Stimulated activated CD4-positive, alpha-beta T cell treated with anti-CD3 and anti-CD28 coated beads, Interleukin-15, amount 100 ng/mL, for 48 hours (primary cell): ENCODE results near the gene CPT1B.
A peak's percentile ranks its signal among the peaks of the same experiment; 100 is the strongest.
"Not testable (repeated sequence)": the region's sequence is repeated elsewhere in the genome, so short reads cannot be mapped to it uniquely, and the experiment has no call there.

ENCODE experiments used
- DNase-seq, 2 donors: peaks; one replicate each; pipeline ENCODE4 v3.0.0-alpha.2; 2020; ENCODE audit warnings: low read depth in 2 of 2

Gene CPT1B

GRCh38 chr22:50609599-50609998 lies 31.4 kb upstream of the CPT1B start:
- no peak for DNase-seq

GRCh38 chr22:50608996-50609395 lies 30.8 kb upstream of the CPT1B start:
- DNase-seq = no peak

- not testable (repeated sequence) for DNase-seq
Measured at GRCh38 chr22:50608058-50608840, 30.0 kb upstream of the CPT1B start.

- DNase-seq = no peak
Measured at GRCh38 chr22:50607659-50608020, 29.4 kb upstream of the CPT1B start.

- DNase-seq = no peak
Measured at GRCh38 chr22:50606946-50607658, 28.9 kb upstream of the CPT1B start.

- no peak for DNase-seq
Measured at GRCh38 chr22:50606165-50606945, 28.1 kb upstream of the CPT1B start.

GRCh38 chr22:50605613-50606074 lies 27.4 kb upstream of the CPT1B start:
- no peak for DNase-seq

GRCh38 chr22:50605002-50605612 lies 26.9 kb upstream of the CPT1B start:
- DNase-seq = no peak

- no peak for DNase-seq
Measured at GRCh38 chr22:50604256-50605001, 26.2 kb upstream of the CPT1B start.

GRCh38 chr22:50603511-50604255 lies 25.5 kb upstream of the CPT1B start:
- DNase-seq = no peak

GRCh38 chr22:50602338-50602700 lies 24.1 kb upstream of the CPT1B start:
- no peak for DNase-seq

GRCh38 chr22:50601669-50602337 lies 23.6 kb upstream of the CPT1B start:
- DNase-seq = no peak

GRCh38 chr22:50600967-50601668 lies 22.9 kb upstream of the CPT1B start:
- DNase-seq = no peak

GRCh38 chr22:50600538-50600937 lies 22.3 kb upstream of the CPT1B start, which contains the start of gene MAPK8IP2:
TSS of gene MAPK8IP2 (plus strand) at chr22:50600793. CDS start at chr22:50600819, 26 bp downstream.
- no peak for DNase-seq

- DNase-seq = peak in 1 of 2 donors; percentile 39
Measured at GRCh38 chr22:50599816-50600455, 21.7 kb upstream of the CPT1B start.

GRCh38 chr22:50597097-50597496 lies 18.9 kb upstream of the CPT1B start:
- DNase-seq = no peak

- DNase-seq = no peak
Measured at GRCh38 chr22:50595189-50595588, 17.0 kb upstream of the CPT1B start.

- DNase-seq = no peak
Measured at GRCh38 chr22:50587407-50587806, 9.2 kb upstream of the CPT1B start.

- DNase-seq = no peak
Measured at GRCh38 chr22:50586416-50586815, 8.2 kb upstream of the CPT1B start.
